HFF-Myc (cell line): ENCODE data around the gene CNPY1.

Experiments used
- DNase-seq: peaks from one replicate; pipeline ENCODE4 v3.0.0-alpha.2; 2011; ENCODE audit warnings: low read depth; ENCODE audit errors: extremely low read depth
- H3K4me3 ChIP-seq: replicated peaks from 2 replicates; pipeline ENCODE4 v1.5.1; 2011; ENCODE audit warnings: low read depth, mild to moderate bottlenecking, control low read depth, low read length
- TF ChIP-seq, protein P1 (sequence below): IDR thresholded peaks from 2 replicates; pipeline ENCODE4 v1.5.1; 2012; ENCODE audit warnings: mild to moderate bottlenecking, low read depth, low read length, control low read depth; ENCODE audit errors: missing control alignments

CNPY1 gene

GRCh38 chr7:155517452-155517851 lies 28.9 kb downstream of the CNPY1 start:
- TF ChIP-seq, protein P1, sequence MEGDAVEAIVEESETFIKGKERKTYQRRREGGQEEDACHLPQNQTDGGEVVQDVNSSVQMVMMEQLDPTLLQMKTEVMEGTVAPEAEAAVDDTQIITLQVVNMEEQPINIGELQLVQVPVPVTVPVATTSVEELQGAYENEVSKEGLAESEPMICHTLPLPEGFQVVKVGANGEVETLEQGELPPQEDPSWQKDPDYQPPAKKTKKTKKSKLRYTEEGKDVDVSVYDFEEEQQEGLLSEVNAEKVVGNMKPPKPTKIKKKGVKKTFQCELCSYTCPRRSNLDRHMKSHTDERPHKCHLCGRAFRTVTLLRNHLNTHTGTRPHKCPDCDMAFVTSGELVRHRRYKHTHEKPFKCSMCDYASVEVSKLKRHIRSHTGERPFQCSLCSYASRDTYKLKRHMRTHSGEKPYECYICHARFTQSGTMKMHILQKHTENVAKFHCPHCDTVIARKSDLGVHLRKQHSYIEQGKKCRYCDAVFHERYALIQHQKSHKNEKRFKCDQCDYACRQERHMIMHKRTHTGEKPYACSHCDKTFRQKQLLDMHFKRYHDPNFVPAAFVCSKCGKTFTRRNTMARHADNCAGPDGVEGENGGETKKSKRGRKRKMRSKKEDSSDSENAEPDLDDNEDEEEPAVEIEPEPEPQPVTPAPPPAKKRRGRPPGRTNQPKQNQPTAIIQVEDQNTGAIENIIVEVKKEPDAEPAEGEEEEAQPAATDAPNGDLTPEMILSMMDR: no peak
- no peak for DNase-seq
- H3K4me3 ChIP-seq: no peak overlapping the region

GRCh38 chr7:155516466-155516865 lies 29.9 kb downstream of the CNPY1 start:
- TF ChIP-seq, protein P1: no peak
- DNase-seq: no peak
- no peak overlapping the region for H3K4me3 ChIP-seq

DNA sequence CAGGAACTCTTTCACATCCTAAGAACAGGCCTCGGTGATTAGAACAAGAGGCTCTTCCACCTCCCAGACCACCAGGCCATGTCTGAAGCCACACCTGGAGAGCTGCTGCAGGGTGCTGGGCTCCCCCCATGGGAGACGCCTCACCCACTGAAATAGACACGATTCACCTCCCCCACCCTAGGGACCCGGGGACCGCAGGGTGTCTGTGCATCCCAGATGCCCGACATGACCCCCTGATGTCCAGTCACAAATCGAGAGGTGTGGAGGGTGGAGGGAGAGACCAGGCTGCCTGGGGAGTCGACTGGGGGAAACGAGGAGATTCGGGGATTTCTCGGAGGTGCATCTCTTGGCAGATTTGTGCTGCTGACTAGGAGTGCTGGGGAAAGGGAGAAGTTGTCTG lies 31.0 kb downstream of the CNPY1 start:
- DNase-seq: no peak
- TF ChIP-seq, protein P1: no peak
- H3K4me3 ChIP-seq: no peak overlapping the region

- DNase-seq: no peak
- TF ChIP-seq, protein P1: no peak
- no peak overlapping the region for H3K4me3 ChIP-seq
These were observed 32.1 kb downstream of the CNPY1 start for GRCh38 chr7:155514296-155514695.

DNA sequence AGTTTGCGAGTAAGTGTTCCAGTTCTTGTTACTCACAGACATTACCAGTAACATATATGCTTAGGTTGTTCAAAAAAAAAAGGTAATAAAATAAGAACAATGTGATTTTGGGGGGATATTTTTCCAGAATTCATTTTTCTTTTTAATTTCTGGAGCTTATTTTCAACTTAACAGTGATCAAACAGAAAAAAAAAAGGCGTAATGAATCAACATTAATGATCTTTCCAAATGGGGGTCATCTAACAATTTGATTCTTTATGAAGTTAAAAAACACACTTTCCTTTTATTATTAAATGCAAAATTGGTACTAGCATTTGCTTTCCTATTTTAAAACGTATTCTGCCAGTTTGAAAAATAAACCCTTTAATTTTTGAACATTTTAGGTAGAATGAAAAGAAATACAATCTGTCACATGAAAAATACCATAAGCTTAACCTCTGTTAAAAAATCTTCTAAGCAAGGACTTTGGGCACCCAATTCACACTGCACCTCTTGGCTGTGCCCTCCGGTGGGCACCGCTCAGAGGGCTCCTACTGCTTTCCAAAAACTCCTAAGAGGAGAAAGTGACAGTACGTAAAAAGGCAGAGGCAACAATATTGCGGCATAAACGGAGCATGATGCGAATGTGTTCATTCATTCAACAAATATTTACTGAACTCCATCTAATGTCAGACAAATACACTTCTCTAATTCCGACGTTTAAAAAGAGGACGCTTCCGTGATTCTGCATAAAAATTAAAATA lies 32.6 kb downstream of the CNPY1 start:
- no peak for DNase-seq
- TF ChIP-seq, protein P1: no peak
- H3K4me3 ChIP-seq: no peak overlapping the region

DNA sequence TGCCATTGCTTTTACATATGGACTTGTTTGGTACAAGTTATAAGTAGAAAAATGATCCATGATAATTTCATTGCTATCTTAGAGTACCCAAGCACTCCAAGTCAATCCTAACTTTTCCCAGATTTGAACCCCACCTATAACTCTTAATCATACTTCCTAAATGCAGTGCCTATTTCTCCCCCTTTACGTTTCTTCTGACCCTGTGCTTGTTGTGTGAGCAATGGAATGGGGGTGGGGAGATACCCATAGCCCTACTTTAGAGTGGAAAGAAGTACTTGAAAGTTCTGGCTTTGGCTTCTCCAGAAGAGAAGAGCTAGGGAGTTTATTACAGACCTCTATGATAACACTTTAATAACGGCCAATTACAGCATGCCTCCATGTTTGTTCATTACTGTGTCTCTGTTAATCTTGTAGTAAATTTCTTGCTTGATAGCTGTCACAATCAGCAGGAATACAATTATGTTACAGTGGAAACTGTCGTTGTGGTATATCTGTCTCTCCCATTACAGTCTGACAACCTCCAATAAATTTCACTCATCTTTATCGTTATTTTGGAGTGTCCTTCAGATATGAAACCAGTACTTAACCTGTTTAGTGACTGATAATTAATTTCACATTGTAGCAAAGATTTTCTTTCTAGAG lies 34.0 kb downstream of the CNPY1 start:
- no peak for DNase-seq
- H3K4me3 ChIP-seq: no peak overlapping the region
- TF ChIP-seq, protein P1: no peak
